Daoy (cell line): ENCODE measurements around the gene MCTP1. TPM values are rescaled to one million over a fixed set of nuclear protein-coding genes. Genes with fewer than 3 reads are reported as not detected.
"Not testable (repeated sequence)": the region's sequence is repeated elsewhere in the genome, so short reads cannot be mapped to it uniquely, and the experiment has no call there.

Source experiments
- DNase-seq: peaks from one replicate; pipeline ENCODE4 v3.0.0-alpha.2; 2015; ENCODE audit warnings: low read depth
- total RNA-seq: library from RNA; depleted of rRNA; stranded (reverse); fragments of >200 nt; shearing (Covaris generic); gene quantifications from 2 replicates; pipeline ENCODE4 v1.2.3, GENCODE V29; 2014

MCTP1 gene
- total RNA-seq, 1 experiment from 2014 or later: 11.3 TPM

DNA sequence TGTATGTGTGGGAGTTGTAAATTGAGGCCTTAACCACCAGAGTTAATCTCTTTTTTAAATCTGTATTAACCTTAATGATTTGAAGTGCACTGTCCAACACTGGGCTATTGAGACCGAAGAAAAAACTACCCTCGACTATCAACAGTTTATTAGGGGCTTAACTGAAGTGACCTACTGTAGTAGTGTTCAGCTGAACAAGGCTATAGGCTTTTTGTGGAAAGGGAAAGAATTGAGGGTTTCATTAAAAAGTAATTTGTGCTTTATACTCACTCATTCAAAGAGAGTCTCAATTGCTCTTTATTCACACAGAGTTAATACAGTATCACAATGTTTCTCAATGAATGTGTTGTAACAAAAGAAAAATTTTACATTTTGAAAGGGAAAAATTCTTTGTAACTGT lies 399.0 kb downstream of the MCTP1 start:
- no peak for DNase-seq

DNA sequence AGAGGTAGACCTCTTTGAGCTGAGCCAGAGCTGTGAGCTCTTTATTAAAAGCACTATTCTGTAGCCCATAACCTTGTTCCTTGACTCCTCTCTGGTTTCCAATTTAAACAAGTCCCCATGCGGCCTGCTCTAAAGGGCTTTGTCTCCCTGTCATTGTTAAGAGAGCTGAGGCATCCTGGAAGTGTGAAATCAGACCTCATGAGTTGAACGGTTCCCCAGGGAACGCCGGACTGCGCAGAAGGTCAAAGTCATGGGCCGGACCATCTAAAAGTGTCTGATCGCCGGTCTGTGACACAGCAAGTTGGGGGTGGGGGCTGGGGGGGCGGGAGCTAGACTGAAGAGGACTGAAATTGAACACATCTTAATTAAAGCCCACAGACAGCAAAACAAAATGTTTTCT lies 400.6 kb downstream of the MCTP1 start:
- no peak for DNase-seq

DNA sequence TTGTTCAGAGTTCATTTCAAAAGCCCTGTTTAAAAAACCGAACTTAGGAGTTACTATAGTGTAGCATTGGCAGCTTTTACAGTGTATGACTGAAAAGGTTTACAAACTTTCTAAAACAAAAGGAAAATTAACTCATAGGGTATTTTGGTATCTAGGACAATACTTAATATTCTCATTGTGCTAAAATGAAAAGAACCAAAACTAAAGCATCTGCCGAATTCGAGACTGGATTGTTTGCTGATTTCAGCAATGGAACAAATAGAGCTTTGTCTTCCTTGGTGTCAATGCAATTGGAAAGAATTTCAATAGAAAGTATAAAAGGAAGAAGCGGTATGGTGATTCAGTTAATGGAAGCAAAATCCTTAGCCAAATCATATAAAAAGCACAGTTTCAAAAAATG lies 412.4 kb downstream of the MCTP1 start:
- DNase-seq: no peak

DNA sequence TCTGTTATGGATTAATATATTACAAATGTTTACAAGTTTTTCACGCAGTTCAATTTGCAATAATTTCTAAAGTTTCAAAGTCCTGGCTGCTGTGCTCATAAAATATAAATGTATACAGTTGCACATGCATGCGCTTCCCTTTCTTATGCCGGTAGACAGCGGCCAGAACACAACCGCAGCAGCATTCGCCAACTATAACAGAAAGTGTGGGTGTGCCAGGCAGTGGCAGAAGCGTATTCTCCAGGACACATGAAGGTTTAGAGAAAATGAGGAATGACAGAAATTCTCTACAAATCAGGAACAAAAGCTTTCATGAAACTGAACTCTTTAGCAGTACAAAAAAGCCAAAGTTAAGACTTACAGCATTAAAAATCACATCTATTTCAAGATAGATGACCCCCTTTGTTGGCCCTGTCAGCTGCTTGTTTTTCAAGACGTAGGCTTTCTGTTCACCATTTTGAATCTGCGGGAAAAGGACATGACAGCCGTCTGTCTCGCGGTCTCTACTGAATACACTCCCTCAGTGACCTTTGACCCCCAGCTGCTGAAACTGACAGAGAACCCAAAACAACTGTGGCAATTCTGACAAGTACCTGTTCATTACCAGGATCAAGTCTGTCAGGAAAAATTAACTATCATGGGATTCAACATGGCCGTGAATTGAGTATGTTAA lies 414.2 kb downstream of the MCTP1 start:
- DNase-seq: no peak

DNA sequence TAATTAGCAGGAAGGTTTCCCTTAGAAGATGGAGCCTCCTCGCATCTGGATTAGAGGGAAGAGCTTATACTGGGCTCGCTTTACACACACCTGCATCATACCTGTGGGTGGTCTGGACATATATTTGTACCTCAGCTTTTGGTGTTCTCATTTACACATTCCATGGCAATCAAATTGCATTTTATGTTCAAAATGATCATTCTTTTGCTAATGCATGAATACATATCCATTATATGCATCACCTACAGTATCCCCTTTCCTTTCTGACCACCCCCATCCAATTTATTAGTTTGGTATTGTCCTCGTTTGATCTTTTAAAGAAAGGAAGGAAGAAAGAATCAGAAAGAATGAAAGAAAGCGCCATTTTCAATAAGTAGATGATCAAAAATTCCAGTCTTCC lies 415.0 kb downstream of the MCTP1 start:
- no peak for DNase-seq

DNA sequence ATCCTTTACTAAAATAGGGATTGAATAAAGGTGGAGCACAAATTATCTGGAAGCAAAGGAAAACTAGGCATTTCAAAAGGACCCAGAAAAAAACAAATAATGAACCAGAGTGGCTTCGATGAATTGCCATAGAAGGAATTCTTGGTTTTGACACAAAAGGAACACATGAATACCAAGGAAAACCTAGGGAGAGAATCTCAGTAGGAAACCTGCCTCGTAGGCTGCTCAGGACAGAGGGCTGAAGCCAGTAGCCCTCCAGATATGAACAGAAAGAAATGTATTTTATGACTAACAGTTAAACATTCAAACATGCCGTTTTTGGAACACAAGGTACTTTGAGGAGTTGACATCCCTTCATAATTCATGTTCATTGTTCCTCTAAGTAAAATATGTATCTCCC lies 420.9 kb downstream of the MCTP1 start:
- DNase-seq: no peak

DNA sequence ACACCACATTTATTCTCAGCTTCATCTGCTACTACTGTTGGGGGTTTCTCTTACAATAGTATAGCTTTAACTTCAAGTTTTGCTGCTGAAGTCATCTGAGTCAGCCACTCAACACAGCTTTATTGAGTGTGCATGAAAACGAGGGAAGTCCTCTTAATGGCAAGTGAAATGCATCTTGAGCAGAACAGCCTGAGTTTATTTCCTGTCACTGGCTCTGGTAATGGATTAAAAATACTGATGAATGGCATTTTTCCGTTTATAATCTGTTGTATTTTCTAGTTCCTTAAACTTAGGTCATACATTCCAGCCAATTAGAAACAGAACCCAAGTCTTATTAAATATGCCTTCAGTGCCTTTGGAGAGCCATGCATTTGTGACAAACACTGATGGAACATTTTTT lies 427.8 kb downstream of the MCTP1 start:
- DNase-seq: no peak

DNA sequence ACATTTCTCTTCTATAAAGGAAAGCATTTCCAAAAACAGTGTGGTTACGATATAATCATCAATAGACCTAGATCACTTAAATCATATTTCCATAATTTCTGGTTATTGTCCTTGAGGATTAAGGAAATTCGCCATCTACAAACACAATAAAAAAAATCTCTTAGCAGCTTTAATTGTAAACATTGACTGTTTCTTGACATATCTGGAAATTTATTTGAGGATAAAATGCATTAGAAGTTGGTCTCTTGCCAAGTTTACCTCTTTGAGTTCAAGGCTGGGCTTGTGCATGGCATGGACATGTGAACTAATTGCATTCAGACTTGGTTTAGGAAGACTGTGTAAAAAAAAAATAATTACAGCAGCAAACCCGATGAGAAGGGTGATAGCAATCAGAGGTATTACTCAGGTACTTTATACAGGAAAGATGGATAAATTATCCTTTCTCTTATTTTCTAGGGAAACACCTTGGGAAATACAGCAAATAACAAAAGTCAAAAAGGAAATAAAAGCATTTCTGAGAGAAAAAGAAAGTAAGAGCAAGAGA lies 428.6 kb downstream of the MCTP1 start:
- DNase-seq: no peak

DNA sequence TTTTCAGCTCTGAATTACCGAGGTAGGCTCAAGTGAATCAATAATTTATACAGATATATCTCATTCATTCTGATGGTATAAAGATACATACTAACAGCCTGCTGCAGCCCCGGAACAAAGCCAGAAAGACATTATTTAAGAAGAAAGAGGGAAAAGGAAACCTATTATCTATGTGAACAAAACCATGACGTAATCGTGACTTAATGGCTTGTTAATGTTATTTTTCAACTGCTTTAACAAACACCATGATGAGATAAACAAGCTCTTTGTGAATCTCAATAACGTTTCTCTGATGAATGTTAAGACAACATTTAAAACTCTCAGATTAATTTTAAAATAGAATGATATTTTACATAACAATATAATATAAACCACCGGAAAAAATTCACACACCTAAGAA lies 429.4 kb downstream of the MCTP1 start:
- DNase-seq: no peak

DNA sequence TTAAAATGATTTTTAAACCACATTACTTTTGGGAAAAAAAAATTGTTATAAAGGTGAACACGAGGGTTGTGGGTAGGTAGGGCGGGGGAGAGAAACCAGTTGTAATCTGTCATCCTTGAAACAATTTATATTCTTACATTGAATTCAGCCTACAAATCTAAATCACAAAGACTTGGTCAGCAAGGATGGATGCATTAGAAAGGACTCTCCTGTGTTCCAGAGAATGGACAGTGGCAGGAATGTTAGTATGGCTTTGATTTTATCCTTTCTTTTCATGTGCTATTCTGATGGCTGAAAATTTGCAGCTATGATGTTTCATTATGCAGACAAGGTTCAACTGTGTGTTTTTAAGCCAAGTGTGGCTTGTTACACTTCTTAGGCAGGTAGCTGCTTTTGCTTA lies 431.8 kb downstream of the MCTP1 start:
- DNase-seq: no peak

DNA sequence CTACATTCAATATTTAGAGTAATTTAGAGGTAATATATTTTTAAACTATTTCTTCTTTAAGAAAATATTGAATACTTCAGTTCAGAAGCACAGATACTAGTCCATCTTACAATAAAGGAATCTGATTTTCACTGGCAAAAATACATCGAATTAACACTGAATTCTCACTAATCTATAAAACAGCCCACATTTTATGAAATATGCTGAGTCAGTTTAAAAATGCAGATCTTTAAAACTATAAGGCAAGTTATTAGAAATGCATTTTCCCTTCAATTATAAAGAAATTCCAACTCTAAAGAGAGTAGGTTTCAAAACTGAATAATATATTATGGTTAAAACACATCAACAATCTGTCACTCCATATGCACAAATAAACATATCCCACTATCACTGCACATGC lies 433.9 kb downstream of the MCTP1 start:
- no peak for DNase-seq

DNA sequence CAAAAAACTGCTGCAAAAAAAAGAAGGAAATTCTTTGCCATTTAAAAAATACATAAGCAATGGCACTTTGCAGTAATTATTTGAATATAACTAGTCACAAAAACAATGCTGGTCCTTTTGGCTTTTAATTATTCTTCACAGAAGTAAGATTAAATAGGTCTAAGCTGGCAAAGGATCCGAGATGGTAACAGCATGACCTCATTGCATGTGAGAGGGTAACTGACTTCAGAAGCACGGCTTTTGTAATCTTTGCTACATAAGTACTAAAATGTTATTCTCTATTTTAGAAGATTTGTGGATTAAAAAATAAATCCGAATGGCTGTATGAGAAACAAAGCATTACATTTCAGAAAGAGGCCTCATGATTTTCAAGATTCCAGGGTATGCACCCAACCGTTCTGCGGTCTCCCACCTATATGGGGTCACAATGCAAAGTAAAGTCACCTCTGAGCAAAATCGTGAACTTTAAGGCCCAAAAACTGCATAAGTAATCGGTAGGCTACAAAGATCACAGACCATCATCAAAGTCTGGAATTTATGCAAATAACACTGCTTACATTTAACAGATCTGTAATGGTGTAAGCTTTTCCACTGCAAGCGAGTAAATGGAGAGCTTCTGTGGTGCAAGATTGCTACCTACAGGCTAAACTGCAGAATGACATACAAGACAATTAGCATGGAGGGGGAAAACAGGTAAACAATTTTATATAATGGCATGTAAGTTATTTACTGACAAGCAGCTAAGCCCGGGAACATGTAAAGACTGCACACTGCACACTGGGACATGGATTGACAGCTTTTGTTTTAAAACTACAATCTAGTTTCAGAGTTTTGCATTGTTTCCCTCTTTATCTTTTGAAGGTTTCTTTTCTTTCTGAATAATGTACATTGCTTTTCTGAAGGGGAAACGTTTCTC lies 434.8 kb downstream of the MCTP1 start:
- peak; percentile 34 for DNase-seq

DNA sequence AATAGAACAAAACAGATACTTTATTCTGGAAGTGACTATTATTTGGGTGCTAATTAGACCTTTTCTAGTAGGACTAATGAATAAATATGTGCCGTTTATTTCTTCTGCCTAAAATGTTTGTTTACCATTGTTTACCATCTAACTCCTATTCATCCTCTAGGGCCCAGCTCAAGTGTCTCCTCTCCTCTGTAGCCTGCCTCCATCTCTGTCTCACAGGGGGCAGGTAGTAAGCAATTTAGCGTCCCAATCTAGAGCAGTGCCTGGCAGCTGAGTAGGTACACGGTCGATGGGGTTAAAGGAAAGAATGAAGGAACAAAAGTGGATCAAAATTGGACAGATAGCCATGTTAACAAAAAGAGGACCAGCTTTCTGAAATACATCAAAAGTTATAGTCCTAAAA lies 435.6 kb downstream of the MCTP1 start:
- no peak for DNase-seq

DNA sequence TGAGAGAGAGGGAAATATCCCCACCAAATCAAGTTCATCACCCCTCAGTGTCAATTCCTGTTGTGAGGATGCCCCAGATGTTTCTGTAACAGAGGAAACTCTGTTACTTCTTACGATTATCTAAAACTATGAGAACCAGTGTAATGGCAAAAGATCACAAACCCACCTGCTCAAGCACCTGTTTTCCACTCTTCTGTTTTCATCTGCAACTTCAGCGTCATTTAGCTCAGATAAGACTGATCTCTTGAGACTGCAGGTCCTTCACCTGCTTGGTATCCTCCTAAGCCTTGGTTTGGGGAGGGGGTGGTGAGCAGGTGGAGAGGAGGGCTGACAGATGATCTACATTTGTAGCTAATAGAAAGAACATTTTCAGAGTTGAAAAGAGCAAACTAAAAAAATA lies 437.2 kb downstream of the MCTP1 start:
- DNase-seq: no peak

DNA sequence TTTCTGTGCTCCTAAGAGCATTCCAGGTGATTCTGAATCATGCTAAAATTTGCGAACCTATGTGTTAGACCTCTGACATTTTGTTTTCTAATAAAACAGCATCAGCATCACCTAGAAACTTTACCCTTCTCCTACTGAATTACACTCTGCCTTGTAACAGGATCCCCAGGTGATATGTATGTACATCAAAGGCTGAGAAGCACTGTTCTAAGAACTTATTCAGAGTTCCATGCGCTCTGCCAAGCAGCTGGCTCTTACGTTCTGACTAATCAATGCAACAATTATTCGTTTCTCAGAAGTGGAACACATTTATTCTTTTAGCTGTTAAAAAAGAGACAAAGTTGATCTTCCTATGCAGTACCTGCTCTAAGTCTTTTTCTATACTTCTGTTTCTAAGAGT lies 437.9 kb downstream of the MCTP1 start:
- DNase-seq: no peak

DNA sequence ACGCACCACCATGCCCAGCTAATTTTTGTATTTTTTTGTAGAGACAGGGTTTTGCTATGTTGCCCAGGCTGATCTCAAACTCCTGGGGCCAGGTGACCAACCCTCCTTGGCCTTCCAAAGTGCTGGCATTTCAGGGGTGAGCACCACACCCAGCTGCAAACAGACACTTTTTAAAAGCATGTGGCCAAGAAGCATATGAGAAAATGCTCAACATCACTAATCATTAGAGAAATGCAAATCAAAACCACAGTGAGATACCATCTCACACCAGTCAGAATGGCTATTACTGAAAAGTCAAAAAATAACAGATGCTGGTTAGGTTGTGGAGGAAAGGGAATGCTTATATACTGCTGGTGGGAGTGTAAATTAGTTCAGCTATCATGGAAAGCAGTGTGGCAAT lies 439.2 kb downstream of the MCTP1 start:
- DNase-seq: not testable (repeated sequence)

DNA sequence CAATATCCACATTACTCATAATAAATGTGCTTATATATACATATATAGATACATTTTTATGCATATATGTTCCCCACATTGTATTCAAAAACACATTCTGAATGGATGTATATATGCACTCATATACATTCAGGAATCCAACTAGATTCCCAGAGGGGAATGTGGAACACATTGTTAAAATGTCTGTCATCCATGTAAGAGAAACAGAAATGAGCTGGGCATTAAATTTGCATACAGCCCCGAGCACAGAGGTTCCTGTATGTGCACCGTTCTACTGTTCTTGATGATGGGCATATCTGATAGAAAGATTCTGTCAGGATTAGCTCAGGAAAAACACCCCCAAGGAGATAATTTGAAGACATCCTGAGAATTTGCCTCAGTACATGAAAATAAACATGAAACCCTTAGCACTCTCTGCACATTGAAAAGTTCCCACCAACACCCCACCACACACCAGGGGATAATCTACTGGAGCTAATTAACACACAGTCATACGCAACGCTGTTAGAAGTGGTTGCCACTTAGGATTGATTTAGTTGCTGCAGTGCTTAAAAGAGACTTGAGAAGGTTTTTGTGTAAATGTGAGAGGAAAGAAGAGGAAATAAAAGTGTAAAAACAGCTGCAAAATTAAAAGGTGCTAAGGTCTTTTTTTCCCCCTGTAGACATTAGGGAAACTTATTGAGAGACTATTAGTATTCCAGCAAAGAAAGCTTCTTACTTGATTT lies 443.1 kb downstream of the MCTP1 start:
- DNase-seq: no peak

DNA sequence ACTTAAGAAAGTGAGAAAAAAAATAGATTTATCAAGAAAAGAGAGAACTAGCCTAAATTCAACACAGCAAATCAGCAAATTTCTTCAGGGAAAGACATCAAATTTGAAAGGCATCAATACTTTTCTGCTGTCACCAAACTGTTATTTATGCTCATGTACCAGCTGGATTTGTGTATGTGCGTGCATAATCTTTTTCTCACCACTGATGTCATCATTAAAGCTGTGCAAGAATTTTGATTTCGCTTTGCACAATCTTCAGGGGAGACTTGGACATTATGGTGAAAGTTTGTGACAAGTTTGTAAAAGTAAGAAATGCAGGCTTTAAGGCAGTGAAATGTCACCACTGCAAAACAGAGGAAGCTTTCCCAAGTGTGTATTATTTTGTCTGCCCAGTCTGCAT lies 451.0 kb downstream of the MCTP1 start:
- DNase-seq: no peak

DNA sequence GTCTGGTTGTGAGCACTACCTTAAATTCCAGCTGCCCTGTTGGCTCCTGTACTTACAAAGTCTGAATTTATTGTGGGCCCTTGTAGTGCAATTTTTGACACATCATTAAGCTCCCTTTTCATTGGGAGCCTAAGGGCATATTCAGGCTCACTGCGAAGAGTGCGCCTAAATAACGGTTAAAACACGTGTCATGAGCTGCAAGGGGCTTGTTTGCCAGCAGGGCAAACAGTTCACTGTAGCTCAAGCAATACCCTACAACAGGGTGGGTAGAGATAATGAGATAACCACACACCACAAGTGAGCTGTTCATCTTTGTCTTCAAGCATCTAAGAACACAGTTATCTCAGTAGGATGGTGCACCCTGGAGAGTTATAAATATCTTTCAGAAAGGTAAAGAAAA lies 452.2 kb downstream of the MCTP1 start:
- DNase-seq: no peak

DNA sequence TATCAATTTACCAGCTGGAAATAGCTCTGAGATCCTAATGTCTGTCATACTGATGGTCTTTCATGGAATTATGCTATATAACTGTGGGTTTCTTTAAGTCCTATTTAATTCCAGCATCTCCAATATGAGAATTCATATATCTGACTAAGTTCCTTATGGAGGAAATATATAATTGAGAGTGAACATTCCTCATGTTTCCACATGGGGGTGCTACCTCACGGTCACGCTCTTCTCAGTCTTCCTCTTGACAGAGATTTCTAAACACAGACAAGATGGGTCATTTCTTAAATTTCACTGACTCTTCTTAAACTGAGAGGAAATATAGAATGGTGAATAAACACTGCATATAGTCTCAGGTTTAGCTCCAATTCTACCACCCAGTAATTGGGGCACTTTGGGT lies 454.4 kb downstream of the MCTP1 start:
- DNase-seq: peak; percentile 5

DNA sequence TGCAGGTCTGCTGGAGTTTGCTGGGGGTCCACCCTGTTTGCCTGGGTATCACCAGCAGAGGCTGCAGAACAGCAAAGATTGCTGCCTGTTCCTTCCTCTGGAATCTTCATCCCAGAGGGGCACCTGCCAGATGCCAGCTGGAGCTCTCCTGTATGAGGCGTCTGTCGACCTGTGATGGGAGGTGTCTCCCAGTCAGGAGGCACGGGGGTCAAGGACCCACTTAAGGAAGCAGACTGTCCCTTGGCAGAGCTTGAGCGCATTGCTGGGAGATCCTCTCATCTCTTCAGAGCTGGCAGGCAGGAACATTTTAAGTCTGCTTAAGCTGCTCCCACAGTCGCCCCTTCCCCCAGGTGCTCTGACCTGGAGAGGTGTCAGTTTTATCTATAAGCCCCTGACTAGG lies 456.7 kb downstream of the MCTP1 start:
- DNase-seq: not testable (repeated sequence)

DNA sequence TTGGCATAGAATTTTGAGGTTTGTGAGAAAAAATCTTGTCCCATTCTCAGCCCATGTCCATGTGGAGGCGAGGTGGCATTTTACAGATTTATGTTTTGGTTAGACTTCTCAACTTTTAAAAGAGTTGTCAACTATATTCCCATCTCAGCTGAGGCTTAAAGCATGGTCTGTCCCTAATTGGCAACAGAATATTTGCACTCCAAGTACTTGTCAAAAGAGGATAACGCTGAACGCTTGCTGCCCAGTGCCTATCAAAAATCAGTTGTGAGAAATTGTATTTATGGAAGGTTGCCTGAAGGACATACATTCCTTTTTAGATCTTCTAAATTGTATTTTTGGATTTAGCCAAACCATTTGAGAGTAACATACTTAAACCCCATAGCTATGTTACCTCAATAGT lies 464.4 kb downstream of the MCTP1 start:
- DNase-seq: no peak
